Measurements from ENCODE around the gene GJE1.
"Not testable (repeated sequence)": the region's sequence is repeated elsewhere in the genome, so short reads cannot be mapped to it uniquely, and the experiment has no call there.

The GJE1 gene

DNA sequence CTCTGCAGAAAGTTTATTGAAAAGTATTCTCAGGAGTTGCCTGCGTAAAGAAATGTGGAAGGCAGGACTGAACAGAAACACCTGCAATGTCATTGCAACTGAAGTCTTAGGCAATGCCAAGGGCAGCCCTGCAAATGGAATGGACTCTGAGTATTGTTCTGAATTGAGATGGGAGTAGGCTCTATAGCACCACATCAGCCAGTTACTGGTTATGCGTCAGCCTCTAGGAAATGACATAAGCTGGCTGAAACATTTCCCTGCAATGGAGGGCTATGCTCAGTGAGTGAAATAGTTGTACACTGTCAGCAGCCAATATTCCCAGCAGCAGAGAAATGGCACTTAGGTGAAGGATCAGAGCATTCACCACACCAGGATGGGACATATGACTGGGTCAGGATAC, 13.8 kb upstream of the GJE1 start:
- no peak for TF ChIP-seq ZFX (IDR thresholded peaks at IDR 0.05; ENCODE audit: borderline replicate concordance)
- no peak for TF ChIP-seq CTCF (IDR thresholded peaks at IDR 0.05)
- H3K27ac ChIP-seq, result no peak overlapping the region

DNA sequence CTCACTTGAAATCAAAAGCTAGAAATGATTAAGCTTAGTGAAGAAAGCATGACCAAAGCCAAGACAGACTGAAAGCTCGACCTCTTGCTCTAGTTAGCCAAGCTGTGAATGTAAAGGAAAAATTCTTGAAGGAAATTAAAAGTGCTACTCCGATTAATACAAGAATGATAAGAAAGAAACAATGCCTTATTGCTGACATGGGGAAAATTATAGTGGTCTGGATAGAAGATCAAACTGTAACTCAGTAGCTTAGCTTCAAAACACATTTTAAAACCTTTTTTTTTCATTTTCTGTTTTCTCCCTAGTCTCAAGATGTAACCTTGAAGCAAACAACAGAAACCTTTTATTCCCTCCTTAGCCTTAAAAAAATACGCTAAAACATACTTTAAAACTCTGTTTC, 11.4 kb upstream of the GJE1 start:
- no peak overlapping the region for H3K27ac ChIP-seq
- no peak for TF ChIP-seq CTCF (IDR thresholded peaks at IDR 0.05)
- no peak for TF ChIP-seq ZFX (IDR thresholded peaks at IDR 0.05; ENCODE audit: borderline replicate concordance)

DNA sequence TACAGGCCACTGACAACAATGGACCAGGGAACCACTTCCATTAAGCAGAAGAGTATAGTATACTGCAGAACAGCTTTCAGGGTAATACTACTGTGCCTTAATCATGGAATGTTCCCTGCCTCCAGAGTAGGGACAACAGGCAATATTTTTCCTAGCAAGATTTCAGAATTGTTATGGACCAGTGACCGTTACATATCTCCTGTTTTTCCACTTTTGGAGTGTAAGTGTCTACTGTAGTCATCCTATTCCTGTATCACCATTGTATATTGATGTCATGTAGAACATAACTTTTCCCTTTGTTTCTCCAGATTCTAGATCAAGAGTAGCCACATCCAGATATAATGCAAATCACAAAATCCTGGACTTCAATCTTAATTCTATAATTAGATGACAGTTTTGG, 1.9 kb upstream of the GJE1 start:
- H3K27ac ChIP-seq, result no peak overlapping the region
- TF ChIP-seq CTCF (IDR thresholded peaks at IDR 0.05) (no peak), ZFX (IDR thresholded peaks at IDR 0.05; ENCODE audit: borderline replicate concordance) (no peak)

GRCh38 chr6:142138876-142139275, 6.2 kb downstream of the GJE1 start:
- TF ChIP-seq ZFX (IDR thresholded peaks at IDR 0.05; ENCODE audit: borderline replicate concordance), result no peak
- no peak for TF ChIP-seq CTCF (IDR thresholded peaks at IDR 0.05)
- no peak overlapping the region for H3K27ac ChIP-seq

GRCh38 chr6:142141531-142141930, 8.8 kb downstream of the GJE1 start:
- not testable (repeated sequence) for H3K27ac ChIP-seq

DNA sequence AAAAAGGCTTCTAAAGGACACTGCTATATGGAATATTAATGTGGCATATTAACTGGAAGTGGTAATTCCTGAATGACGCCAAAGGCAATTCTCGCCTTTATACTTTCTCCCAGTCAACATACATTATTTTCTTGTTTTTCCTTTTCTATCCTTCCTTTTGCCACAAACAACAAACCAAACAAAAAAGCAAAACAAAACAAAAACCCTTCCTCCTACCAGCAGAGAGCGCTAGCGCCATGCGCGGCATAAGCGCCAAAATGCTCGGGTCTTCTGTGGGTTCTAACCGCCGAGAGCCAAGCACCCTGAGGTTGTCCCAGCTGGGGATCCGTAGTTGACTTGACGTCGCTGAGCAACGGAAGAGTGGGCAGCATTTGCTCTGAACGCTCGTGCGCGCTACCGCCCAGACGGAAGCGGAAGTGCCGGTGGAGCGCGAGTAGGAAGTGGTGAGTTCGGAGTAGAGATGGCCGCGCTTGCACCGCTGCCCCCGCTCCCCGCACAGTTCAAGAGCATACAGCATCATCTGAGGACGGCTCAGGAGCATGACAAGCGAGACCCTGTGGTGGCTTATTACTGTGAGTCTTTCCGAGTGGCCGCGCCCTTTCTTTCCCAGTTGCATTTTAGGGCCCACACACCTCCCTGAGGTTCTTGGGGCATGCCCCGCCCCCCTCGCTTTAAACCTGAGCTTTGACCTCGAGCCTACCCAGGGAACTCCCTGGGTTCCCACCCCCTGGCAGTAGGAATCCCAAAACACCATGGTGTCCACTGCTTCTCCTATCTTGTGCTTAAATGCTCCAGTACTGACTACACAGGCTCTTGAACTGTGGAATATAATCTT, 14.3 kb downstream of the GJE1 start, which contains the start of the genes NMBR and VTA1:
NMBR (minus strand) TSS at position 295 of the 835 bp plus-strand sequence. CDS start 58,464 bp downstream, outside the sequence.
VTA1 (plus strand) TSS at position 436 of the 835 bp plus-strand sequence; CDS start at position 461, 25 bp downstream.
- TF ChIP-seq ZFX (IDR thresholded peaks at IDR 0.05; ENCODE audit: borderline replicate concordance) (no peak), CTCF (IDR thresholded peaks at IDR 0.05) (peak; percentile 98)
- peak within 1 kb of the TSS; percentile 53 for H3K27ac ChIP-seq

DNA sequence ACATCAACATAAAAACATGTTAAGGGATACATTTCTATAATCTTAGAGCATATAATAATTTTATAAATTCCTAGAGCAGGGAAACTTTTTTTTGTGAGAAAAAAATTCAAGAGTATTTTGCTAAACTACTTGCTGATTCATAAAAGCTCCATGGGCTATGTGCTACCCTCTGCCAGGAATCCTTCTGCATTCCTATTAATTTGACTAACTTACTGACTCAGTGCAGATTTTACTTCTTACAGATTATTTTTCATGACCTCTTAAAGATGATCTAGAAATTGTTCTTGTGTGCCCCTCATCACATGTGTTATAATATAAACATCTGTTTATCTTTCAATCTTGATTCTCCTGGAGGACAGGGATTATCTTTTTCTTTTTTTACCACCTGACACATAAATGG, 20.0 kb downstream of the GJE1 start:
- TF ChIP-seq CTCF (IDR thresholded peaks at IDR 0.05) (no peak), ZFX (IDR thresholded peaks at IDR 0.05; ENCODE audit: borderline replicate concordance) (no peak)
- no peak overlapping the region for H3K27ac ChIP-seq

Measured in 22Rv1 (cell line).